SK-N-SH (cell line): ENCODE results near the gene C3orf33.

ENCODE experiments used
- CTCF ChIP-seq: fragments of 200-600 bp; sonication (generic); IDR thresholded peaks from 2 replicates; pipeline ENCODE4 v1.6.1; 2017; ENCODE audit warnings: antibody characterized with exemption, mild to moderate bottlenecking, moderate library complexity
- ELF1 ChIP-seq: IDR thresholded peaks from 2 replicates; pipeline ENCODE4 v1.4.0; 2012
- RFX5 ChIP-seq: IDR thresholded peaks from 2 replicates; pipeline ENCODE4 v1.6.1; 2012; ENCODE audit warnings: mild to moderate bottlenecking, improper control_type of control experiment, low read length
- TEAD4 ChIP-seq: IDR thresholded peaks from 2 replicates; pipeline ENCODE4 v1.4.0; 2012; ENCODE audit warnings: mild to moderate bottlenecking, borderline replicate concordance; ENCODE audit not compliant: insufficient read depth
- ZBTB33 ChIP-seq: IDR thresholded peaks from 2 replicates; pipeline ENCODE4 v1.4.0; 2012; ENCODE audit warnings: low read depth, borderline replicate concordance

- TF ChIP-seq TEAD4 (no peak), CTCF (no peak), RFX5 (no peak), ELF1 (no peak), ZBTB33 (no peak)
These were observed 46.3 kb upstream of the C3orf33 start for GRCh38 chr3:155852341-155852740.
